Measurements from ENCODE around the gene EPM2A. TPM values are rescaled to one million over a fixed set of nuclear protein-coding genes. Genes with fewer than 3 reads are reported as not detected.

The EPM2A gene
- total and polyA plus RNA-seq, 10 of the 15 experiments (the other 5 are each of a cell fraction or from before 2014, with no cell fraction given): 3.4 to 13.0 (median 7.9) TPM

DNA sequence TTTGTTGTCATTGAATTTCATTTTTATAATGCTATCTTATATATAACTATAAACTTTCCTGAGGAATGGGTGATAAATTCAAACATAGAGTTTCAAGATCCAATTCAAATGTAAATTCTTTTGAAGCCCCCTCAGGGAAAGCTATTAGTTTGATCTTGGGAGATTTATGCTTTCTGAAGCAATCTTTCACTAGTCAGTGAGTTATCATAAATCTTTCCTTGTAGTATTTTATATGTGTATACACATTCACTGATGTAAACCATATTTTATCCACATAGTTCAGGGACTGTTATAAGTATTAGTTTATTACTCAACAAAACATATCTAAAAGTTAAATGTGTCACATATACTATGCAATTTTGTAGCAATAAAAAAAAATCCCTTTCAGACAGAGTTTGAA is 2.9 kb upstream of the EPM2A start:
- ATAC-seq (no peak), DNase-seq (ENCODE audit: low read depth, low spot score) (no peak), FAIRE-seq (no peak)
- Histone ChIP-seq H3K9ac (ENCODE audit: control insufficient read depth, insufficient read depth, low read length) (no peak overlapping the region), H3K4me2 (ENCODE audit: control insufficient read depth, insufficient read depth) (no peak overlapping the region), H3K36me3 (ENCODE audit: control insufficient read depth in 2 of 2, insufficient read depth in 2 of 2, low read length in 1 of 2) (no peaks in the 10 kb centered on the region), H2AFZ (ENCODE audit: control insufficient read depth, low read depth, low read length) (no peak overlapping the region), H3K27me3 (replicated peaks in 1 of 2; ENCODE audit: control insufficient read depth in 2 of 2, insufficient read depth in 2 of 2, low read length in 1 of 2) (no peaks in the 10 kb centered on the region), H3K79me2 (ENCODE audit: control insufficient read depth, insufficient read depth, low read length) (peaks cover 9% of the 10 kb centered on the region), H4K20me1 (ENCODE audit: control insufficient read depth, insufficient read depth) (no peaks in the 10 kb centered on the region), H3K27ac (ENCODE audit: control insufficient read depth, insufficient read depth) (no peak overlapping the region), H3K4me1 (ENCODE audit: control insufficient read depth, insufficient read depth, low read length) (no peaks in the 10 kb centered on the region), H3K4me3 (no peak overlapping the region), H3K9me3 (replicated peaks; ENCODE audit: control insufficient read depth, insufficient read depth, low read length) (no peaks in the 10 kb centered on the region)
- ChIA-PET SMC1A (ENCODE audit: uncharacterized antibody, unreplicated experiment) (interaction anchor here (1.1 to 3.6 kb wide), 3 partner anchors 20 to 73 kb away, joined by 3 to 17 read pairs (median 3); no protein-coding TSS in a partner anchor), POLR2A (interaction anchor here (1.2 to 1.4 kb wide), 2 partner anchors 11 to 77 kb away, joined by 3 read pairs; partner anchors contain the start of gene FBXO30), RAD21 (ENCODE audit: unreplicated experiment) (no interaction called here), CTCF (interaction anchor here (1.5 kb wide), 1 partner anchor 128 kb away, joined by 3 read pairs; no protein-coding TSS in a partner anchor)
- in situ Hi-C loops (cut with MboI): no loop called here
- intact Hi-C loops (cut with micrococcal nuclease; ENCODE audit: unreplicated experiment): loop anchor here (5.0 kb wide), 1 partner anchor 224 kb away; the partner anchor contains the start of gene SHPRH
- no TSS peak for BruUV-seq (replicated peaks)
- no peak for TF ChIP-seq RBBP5 (conservative IDR thresholded peaks at IDR 0.05)
- TF ChIP-seq, protein P1, sequence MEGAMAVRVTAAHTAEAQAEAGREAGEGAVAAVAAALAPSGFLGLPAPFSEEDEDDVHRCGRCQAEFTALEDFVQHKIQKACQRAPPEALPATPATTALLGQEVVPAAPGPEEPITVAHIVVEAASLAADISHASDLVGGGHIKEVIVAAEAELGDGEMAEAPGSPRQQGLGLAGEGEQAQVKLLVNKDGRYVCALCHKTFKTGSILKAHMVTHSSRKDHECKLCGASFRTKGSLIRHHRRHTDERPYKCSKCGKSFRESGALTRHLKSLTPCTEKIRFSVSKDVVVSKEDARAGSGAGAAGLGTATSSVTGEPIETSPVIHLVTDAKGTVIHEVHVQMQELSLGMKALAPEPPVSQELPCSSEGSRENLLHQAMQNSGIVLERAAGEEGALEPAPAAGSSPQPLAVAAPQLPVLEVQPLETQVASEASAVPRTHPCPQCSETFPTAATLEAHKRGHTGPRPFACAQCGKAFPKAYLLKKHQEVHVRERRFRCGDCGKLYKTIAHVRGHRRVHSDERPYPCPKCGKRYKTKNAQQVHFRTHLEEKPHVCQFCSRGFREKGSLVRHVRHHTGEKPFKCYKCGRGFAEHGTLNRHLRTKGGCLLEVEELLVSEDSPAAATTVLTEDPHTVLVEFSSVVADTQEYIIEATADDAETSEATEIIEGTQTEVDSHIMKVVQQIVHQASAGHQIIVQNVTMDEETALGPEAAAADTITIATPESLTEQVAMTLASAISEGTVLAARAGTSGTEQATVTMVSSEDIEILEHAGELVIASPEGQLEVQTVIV (IDR thresholded peaks at IDR 0.05; ENCODE audit: borderline replicate concordance, partially characterized antibody): no peak

DNA sequence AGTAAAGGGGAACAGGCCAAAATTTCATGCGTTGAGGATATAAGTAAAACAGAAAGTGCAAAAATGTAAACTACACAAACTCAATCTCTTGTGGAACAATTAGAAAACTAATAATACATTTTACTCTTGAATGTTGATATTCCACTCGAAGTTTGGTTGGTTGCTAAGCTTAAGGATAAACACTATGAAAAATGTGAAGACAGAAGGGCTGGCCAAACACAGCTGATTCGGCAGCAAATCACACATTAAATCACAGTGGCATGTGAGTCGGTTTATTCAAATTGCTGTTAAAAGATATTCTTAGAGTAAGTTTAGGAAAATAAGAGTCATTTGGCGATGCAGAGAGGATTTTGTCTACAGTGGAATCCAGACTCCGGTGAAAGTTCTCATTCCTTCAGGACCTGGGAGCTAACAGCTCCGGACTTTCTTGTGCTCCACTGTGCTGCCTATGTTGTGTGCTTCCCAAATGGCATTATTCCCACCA is 1.4 kb upstream of the EPM2A start:
- ATAC-seq (no peak), FAIRE-seq (no peak), DNase-seq (ENCODE audit: low read depth, low spot score) (no peak)
- Histone ChIP-seq H2AFZ (ENCODE audit: control insufficient read depth, low read depth, low read length) (peak overlapping the region; percentile 66), H3K27me3 (replicated peaks in 1 of 2; ENCODE audit: control insufficient read depth in 2 of 2, insufficient read depth in 2 of 2, low read length in 1 of 2) (no peaks in the 10 kb centered on the region), H3K4me1 (ENCODE audit: control insufficient read depth, insufficient read depth, low read length) (no peaks in the 10 kb centered on the region), H3K27ac (ENCODE audit: control insufficient read depth, insufficient read depth) (peak overlapping the region; percentile 83), H4K20me1 (ENCODE audit: control insufficient read depth, insufficient read depth) (no peaks in the 10 kb centered on the region), H3K9me3 (replicated peaks; ENCODE audit: control insufficient read depth, insufficient read depth, low read length) (no peaks in the 10 kb centered on the region), H3K4me2 (ENCODE audit: control insufficient read depth, insufficient read depth) (peak overlapping the region; percentile 60), H3K79me2 (ENCODE audit: control insufficient read depth, insufficient read depth, low read length) (peaks cover 9% of the 10 kb centered on the region), H3K4me3 (peak overlapping the region; percentile 95; the same call in 1 of the 2 replicates), H3K36me3 (ENCODE audit: control insufficient read depth in 2 of 2, insufficient read depth in 2 of 2, low read length in 1 of 2) (no peaks in the 10 kb centered on the region), H3K9ac (ENCODE audit: control insufficient read depth, insufficient read depth, low read length) (peak overlapping the region; percentile 41; the same call in 1 of the 2 replicates)
- SMC1A ChIA-PET (ENCODE audit: uncharacterized antibody, unreplicated experiment): interaction anchor here (0.8 to 3.6 kb wide), 6 partner anchors 10 to 151 kb away, joined by 3 to 17 read pairs (median 6); partner anchors contain the start of gene FBXO30
- BruUV-seq (replicated peaks): no TSS peak
- CTCF ChIA-PET: interaction anchor here (0.6 to 2.3 kb wide), 4 partner anchors 11 to 1438 kb away, joined by 3 to 6 read pairs (median 4); no protein-coding TSS in a partner anchor
- 54% methylated on average over 7 of the region's 7 CpGs for WGBS (ENCODE audit: insufficient coverage, insufficient replicate concordance, low lambda C conversion rate, missing lambda C conversion rate)
- TF ChIP-seq LARP7 (IDR thresholded peaks at IDR 0.05): no peak
- TF ChIP-seq PAX8 (IDR thresholded peaks at IDR 0.05): 0 out of 2 replicates have a peak, but pooled peaks have one; percentile 1
- RAD21 ChIA-PET (ENCODE audit: unreplicated experiment): interaction anchor here (1.1 to 1.6 kb wide), 2 partner anchors 75 to 130 kb away, joined by 3 to 4 read pairs; no protein-coding TSS in a partner anchor
- in situ Hi-C loops (cut with MboI) (no loop called here), intact Hi-C loops (cut with micrococcal nuclease; ENCODE audit: unreplicated experiment) (loop anchor here (5.0 kb wide), 1 partner anchor 226 kb away; the partner anchor contains the start of gene SHPRH)
- POLR2A ChIA-PET: interaction anchor here (0.6 to 2.1 kb wide), 3 partner anchors 69 to 763 kb away, joined by 3 to 10 read pairs (median 5); no protein-coding TSS in a partner anchor
